HuH-7 (cell line): ENCODE data around the gene STK38L.

Source experiments
- DNase-seq: peaks from one replicate; pipeline ENCODE4 v3.0.0; 2011; ENCODE audit warnings: low spot score

The STK38L gene

GRCh38 chr12:27319409-27319808 is 75.3 kb downstream of the STK38L start:
- no peak for DNase-seq

GRCh38 chr12:27319848-27320247 is 75.8 kb downstream of the STK38L start:
- DNase-seq: no peak

GRCh38 chr12:27324530-27324929 is 80.4 kb downstream of the STK38L start:
- DNase-seq: no peak

GRCh38 chr12:27330846-27331245 is 86.8 kb downstream of the STK38L start:
- no peak for DNase-seq

GRCh38 chr12:27331291-27331926 is 87.3 kb downstream of the STK38L start:
- no peak for DNase-seq

GRCh38 chr12:27331927-27332324 is 87.8 kb downstream of the STK38L start:
- no peak for DNase-seq

- no peak for DNase-seq
Observed at GRCh38 chr12:27332407-27332713, 88.3 kb downstream of the STK38L start.

- peak; percentile 77 for DNase-seq
Observed at GRCh38 chr12:27332714-27333402, 88.8 kb downstream of the STK38L start, which contains the start of gene BMAL2. BMAL2 (plus strand) TSS chr12:27332836; CDS start chr12:27333073, 237 bp downstream.

- DNase-seq: peak; percentile 48
Observed at GRCh38 chr12:27333403-27334009, 89.4 kb downstream of the STK38L start.

GRCh38 chr12:27334042-27334720 is 90.1 kb downstream of the STK38L start:
- DNase-seq: no peak

- DNase-seq: no peak
Observed at GRCh38 chr12:27334721-27335082, 90.6 kb downstream of the STK38L start.

- no peak for DNase-seq
Observed at GRCh38 chr12:27335364-27336281, 91.5 kb downstream of the STK38L start.

- DNase-seq: no peak
Observed at GRCh38 chr12:27336282-27336653, 92.2 kb downstream of the STK38L start.

GRCh38 chr12:27337376-27337775 is 93.3 kb downstream of the STK38L start:
- no peak for DNase-seq

GRCh38 chr12:27338473-27338872 is 94.4 kb downstream of the STK38L start:
- no peak for DNase-seq

- DNase-seq: no peak
Observed at GRCh38 chr12:27340971-27341370, 96.9 kb downstream of the STK38L start.

GRCh38 chr12:27342536-27342935 is 98.5 kb downstream of the STK38L start:
- DNase-seq: no peak

GRCh38 chr12:27343255-27344000 is 99.3 kb downstream of the STK38L start:
- DNase-seq: no peak

GRCh38 chr12:27344246-27344645 is 100.2 kb downstream of the STK38L start:
- DNase-seq: no peak

GRCh38 chr12:27344760-27345159 is 100.7 kb downstream of the STK38L start:
- DNase-seq: no peak

- DNase-seq: no peak
Observed at GRCh38 chr12:27345376-27345775, 101.3 kb downstream of the STK38L start.
